HEK293 (cell line): ENCODE measurements around the gene ZNHIT2.

ENCODE experiments used
- CTCF ChIA-PET: fragments of 350-600 bp; formaldehyde crosslinking; extraction: SDS; loops from one replicate; lab custom pipeline; 2021; ENCODE audit warnings: antibody characterized with exemption; lab: Yijun Ruan, JAX
- POLR2A ChIA-PET: fragments of 300-600 bp; formaldehyde crosslinking; extraction: SDS; loops from one replicate; lab custom pipeline; 2020; ENCODE audit warnings: antibody characterized with exemption, inconsistent platforms; lab: Yijun Ruan, JAX
- H3K27ac ChIP-seq: fragments of 200-500 bp; sonication (Bioruptor generic); 2 replicates; pipeline ENCODE4 v1.5.1; 2014; ENCODE audit warnings: low read depth, low read length, control low read depth, inconsistent platforms; ENCODE audit errors: extremely low read depth
- H3K36me3 ChIP-seq, 2 experiments: fragments of 200-500 bp in 1 of 2; sonication (Bioruptor generic) in 1 of 2; 1 replicate in 1 of 2; 2 replicates in 1 of 2; pipeline ENCODE4 v1.5.1; 2014 to 2017; ENCODE audit warnings: inconsistent platforms in 2 of 2, low read length in 2 of 2; ENCODE audit not compliant: control insufficient read depth in 2 of 2, insufficient read depth in 1 of 2
- H3K4me1 ChIP-seq: fragments of 200-500 bp; sonication (Bioruptor generic); 2 replicates; pipeline ENCODE4 v1.5.1; 2014; ENCODE audit warnings: mild to moderate bottlenecking, low read length, inconsistent platforms; ENCODE audit not compliant: control insufficient read depth, insufficient read depth
- H3K4me3 ChIP-seq: 2 replicates; pipeline ENCODE4 v1.5.1; 2011; ENCODE audit warnings: low read depth, mild to moderate bottlenecking, control low read depth, low read length, moderate library complexity
- H3K9me3 ChIP-seq: fragments of 200-500 bp; sonication (Bioruptor generic); 2 replicates; pipeline ENCODE4 v1.5.1; 2014; ENCODE audit warnings: low read depth, low read length, inconsistent platforms; ENCODE audit not compliant: control insufficient read depth, insufficient read depth
- EGR2 ChIP-seq: fragments of 450-650 bp; formaldehyde crosslinking; IDR thresholded peaks from 2 replicates; pipeline ENCODE4 v1.5.1; 2016; ENCODE audit warnings: low read depth, missing biosample characterization, missing genetic modification characterization
- OVOL3 ChIP-seq: fragments of 450-650 bp; formaldehyde crosslinking; IDR thresholded peaks from 2 replicates; pipeline ENCODE4 v1.5.1; 2016; ENCODE audit warnings: missing biosample characterization, missing genetic modification characterization
- ZFHX2 ChIP-seq: fragments of 450-650 bp; formaldehyde crosslinking; conservative IDR thresholded peaks from 2 replicates; pipeline ENCODE4 v1.5.1; 2016; ENCODE audit warnings: missing biosample characterization, missing genetic modification characterization
- ZIC2 ChIP-seq: fragments of 450-650 bp; formaldehyde crosslinking; IDR thresholded peaks from 2 replicates; pipeline ENCODE4 v1.5.1; 2016; ENCODE audit warnings: missing biosample characterization, missing genetic modification characterization
- ZNF157 ChIP-seq: fragments of 450-650 bp; formaldehyde crosslinking; IDR thresholded peaks from 2 replicates; pipeline ENCODE4 v1.5.1; 2016; ENCODE audit warnings: missing biosample characterization, missing genetic modification characterization
- ZNF169 ChIP-seq: fragments of 450-650 bp; formaldehyde crosslinking; IDR thresholded peaks from 2 replicates; pipeline ENCODE4 v1.5.1; 2016; ENCODE audit warnings: missing biosample characterization, missing genetic modification characterization
- ZNF2 ChIP-seq: fragments of 450-650 bp; formaldehyde crosslinking; IDR thresholded peaks from 2 replicates; pipeline ENCODE4 v1.5.1; 2016; ENCODE audit warnings: missing biosample characterization, missing genetic modification characterization
- ZNF335 ChIP-seq: fragments of 450-650 bp; formaldehyde crosslinking; conservative IDR thresholded peaks from 2 replicates; pipeline ENCODE4 v1.5.1; 2016; ENCODE audit warnings: missing biosample characterization, missing genetic modification characterization
- ZNF37A ChIP-seq: fragments of 450-650 bp; IDR thresholded peaks from 2 replicates; pipeline ENCODE4 v1.5.1; 2018; ENCODE audit warnings: missing biosample characterization, missing genetic modification characterization
- ZNF544 ChIP-seq: fragments of 450-650 bp; formaldehyde crosslinking; IDR thresholded peaks from 2 replicates; pipeline ENCODE4 v1.5.0; 2017; ENCODE audit warnings: missing biosample characterization, missing genetic modification characterization
- ZNF560 ChIP-seq: fragments of 450-650 bp; formaldehyde crosslinking; IDR thresholded peaks from 2 replicates; pipeline ENCODE4 v1.5.1; 2017; ENCODE audit warnings: missing biosample characterization, missing genetic modification characterization, borderline replicate concordance
- ZNF610 ChIP-seq: fragments of 450-650 bp; formaldehyde crosslinking; IDR thresholded peaks from 2 replicates; pipeline ENCODE4 v1.5.1; 2016; ENCODE audit warnings: missing biosample characterization, missing genetic modification characterization, borderline replicate concordance
- ZNF664 ChIP-seq: fragments of 450-650 bp; formaldehyde crosslinking; IDR thresholded peaks from 2 replicates; pipeline ENCODE4 v1.5.1; 2016; ENCODE audit warnings: missing biosample characterization, missing genetic modification characterization
- ZNF747 ChIP-seq: fragments of 450-650 bp; formaldehyde crosslinking; IDR thresholded peaks from 2 replicates; pipeline ENCODE4 v1.5.1; 2016; ENCODE audit warnings: missing biosample characterization, missing genetic modification characterization
- ZNF830 ChIP-seq: fragments of 450-650 bp; IDR thresholded peaks from 2 replicates; pipeline ENCODE4 v1.5.0; 2018; ENCODE audit warnings: missing biosample characterization, missing genetic modification characterization, low read depth, mild to moderate bottlenecking, moderate library complexity
- ZNF843 ChIP-seq: fragments of 450-650 bp; formaldehyde crosslinking; IDR thresholded peaks from 2 replicates; pipeline ENCODE4 v1.5.1; 2016; ENCODE audit warnings: missing biosample characterization, missing genetic modification characterization
- TF ChIP-seq, protein P1 (sequence below): fragments of 450-650 bp; formaldehyde crosslinking; IDR thresholded peaks from 2 replicates; pipeline ENCODE4 v1.5.1; 2016; ENCODE audit warnings: missing biosample characterization, missing genetic modification characterization
- TF ChIP-seq, protein P2 (sequence below): fragments of 450-650 bp; formaldehyde crosslinking; optimal IDR thresholded peaks from 2 replicates; pipeline ENCODE3; 2016; ENCODE audit warnings: missing biosample characterization, mild to moderate bottlenecking, missing genetic modification characterization
- TF ChIP-seq, protein P3 (sequence below): fragments of 450-650 bp; formaldehyde crosslinking; IDR thresholded peaks from 2 replicates; pipeline ENCODE4 v1.5.1; 2016; ENCODE audit warnings: missing biosample characterization, missing genetic modification characterization
- TF ChIP-seq, protein P4 (sequence below): fragments of 450-650 bp; formaldehyde crosslinking; IDR thresholded peaks from 2 replicates; pipeline ENCODE4 v1.5.1; 2016; ENCODE audit warnings: missing biosample characterization, missing genetic modification characterization
- TF ChIP-seq, protein P5 (sequence below): fragments of 450-650 bp; formaldehyde crosslinking; IDR thresholded peaks from 2 replicates; pipeline ENCODE4 v1.5.1; 2016; ENCODE audit warnings: missing biosample characterization, missing genetic modification characterization, low read depth

The ZNHIT2 gene

DNA sequence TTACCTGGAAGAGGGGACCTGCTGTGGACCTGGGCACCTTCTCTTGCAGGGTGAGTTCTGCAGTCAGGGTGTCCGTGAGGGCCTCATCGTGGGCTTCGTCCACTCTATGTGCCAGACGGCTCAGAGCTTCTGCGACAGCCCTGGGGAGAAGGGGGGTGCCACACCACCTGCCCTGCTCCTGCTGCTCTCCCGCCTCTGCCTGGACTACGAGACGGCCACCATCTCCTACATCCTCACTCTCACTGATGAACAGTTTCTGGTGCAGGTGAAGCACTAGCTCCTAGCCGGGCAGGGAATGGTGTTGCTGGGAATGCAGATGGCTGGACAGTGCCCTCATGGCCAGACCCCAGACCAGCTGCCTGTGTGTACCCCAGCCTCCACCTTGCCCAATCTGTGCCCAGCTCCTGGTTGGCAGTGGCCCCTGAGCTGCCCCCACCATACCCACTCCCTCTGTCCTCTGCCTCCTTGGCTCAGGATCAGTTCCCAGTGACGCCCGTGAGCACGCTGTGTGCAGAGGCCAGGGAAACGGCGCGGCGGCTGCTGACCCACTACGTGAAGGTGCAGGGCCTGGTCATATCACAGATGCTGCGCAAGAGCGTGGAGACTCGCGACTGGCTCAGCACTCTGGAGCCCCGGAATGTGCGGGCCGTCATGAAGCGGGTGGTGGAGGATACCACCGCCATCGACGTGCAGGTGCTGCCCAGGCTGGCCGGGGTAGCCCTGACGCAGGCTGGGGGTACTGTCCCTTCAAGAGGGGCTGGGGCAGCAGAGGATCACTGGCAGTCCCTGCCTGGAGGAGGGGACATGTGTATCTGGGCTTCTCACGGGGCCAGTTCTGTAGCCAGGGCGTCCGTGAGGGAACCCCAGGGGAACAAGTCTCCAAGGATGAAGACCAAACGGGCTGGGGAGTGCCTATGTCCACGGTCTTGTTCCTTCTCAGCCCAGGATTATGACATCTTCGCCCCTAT lies 8.0 kb downstream of the ZNHIT2 start:
- H3K4me3 ChIP-seq: no peak overlapping the region
- no peak overlapping the region for H3K27ac ChIP-seq
- H3K36me3 ChIP-seq: peaks cover 0 to 42% of the 10 kb centered on the region in 2 experiments; a peak in 2 of 3 replicates
- no peaks in the 10 kb centered on the region for H3K9me3 ChIP-seq
- ChIA-PET CTCF (interaction anchor here (0.6 to 4.8 kb wide), 12 partner anchors 9 to 245 kb away, joined by 3 to 110 read pairs (median 5); partner anchors contain the start of genes FAU, MRPL49 and VPS51), POLR2A (interaction anchor here (0.6 to 5.0 kb wide), 8 partner anchors 10 to 331 kb away, joined by 3 to 57 read pairs (median 4); partner anchors contain the start of genes CDCA5, FAU, MRPL49 and SF1)
- H3K4me1 ChIP-seq: peaks cover 8% of the 10 kb centered on the region
- TF ChIP-seq, protein P1, sequence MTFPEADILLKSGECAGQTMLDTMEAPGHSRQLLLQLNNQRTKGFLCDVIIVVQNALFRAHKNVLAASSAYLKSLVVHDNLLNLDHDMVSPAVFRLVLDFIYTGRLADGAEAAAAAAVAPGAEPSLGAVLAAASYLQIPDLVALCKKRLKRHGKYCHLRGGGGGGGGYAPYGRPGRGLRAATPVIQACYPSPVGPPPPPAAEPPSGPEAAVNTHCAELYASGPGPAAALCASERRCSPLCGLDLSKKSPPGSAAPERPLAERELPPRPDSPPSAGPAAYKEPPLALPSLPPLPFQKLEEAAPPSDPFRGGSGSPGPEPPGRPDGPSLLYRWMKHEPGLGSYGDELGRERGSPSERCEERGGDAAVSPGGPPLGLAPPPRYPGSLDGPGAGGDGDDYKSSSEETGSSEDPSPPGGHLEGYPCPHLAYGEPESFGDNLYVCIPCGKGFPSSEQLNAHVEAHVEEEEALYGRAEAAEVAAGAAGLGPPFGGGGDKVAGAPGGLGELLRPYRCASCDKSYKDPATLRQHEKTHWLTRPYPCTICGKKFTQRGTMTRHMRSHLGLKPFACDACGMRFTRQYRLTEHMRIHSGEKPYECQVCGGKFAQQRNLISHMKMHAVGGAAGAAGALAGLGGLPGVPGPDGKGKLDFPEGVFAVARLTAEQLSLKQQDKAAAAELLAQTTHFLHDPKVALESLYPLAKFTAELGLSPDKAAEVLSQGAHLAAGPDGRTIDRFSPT (tag by site-specific recombination): 0 out of 2 replicates have a peak, but pooled peaks have one; percentile 42
- no peak for TF ChIP-seq ZFHX2
- TF ChIP-seq ZNF157 (tag by site-specific recombination): peak; percentile 67

DNA sequence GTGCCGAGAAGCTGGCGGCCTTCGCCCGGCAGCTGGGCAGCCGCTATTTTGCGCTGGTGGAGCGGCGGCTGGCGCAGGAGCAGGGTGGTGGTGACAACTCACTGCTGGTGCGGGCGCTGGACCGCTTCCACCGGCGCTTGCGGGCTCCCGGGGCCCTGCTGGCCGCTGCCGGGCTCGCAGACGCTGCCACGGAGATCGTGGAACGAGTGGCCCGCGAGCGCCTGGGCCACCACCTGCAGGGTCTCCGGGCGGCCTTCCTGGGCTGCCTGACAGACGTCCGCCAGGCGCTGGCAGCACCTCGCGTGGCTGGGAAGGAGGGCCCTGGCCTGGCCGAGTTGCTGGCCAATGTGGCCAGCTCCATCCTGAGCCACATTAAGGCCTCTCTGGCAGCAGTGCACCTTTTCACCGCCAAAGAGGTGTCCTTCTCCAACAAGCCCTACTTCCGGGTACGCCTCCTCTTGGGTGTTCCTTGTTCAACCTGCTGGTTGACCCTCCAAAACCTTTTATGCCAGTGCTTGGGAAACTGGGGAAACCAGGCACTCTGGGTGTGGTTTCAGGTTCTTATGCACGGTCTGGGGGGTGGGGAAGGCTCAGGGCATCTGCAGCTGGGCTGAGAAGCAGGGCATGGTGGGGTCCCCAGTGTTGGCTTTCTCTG lies 8.9 kb downstream of the ZNHIT2 start:
- Histone ChIP-seq H3K4me1 (peaks cover 14% of the 10 kb centered on the region), H3K4me3 (no peak overlapping the region), H3K9me3 (no peaks in the 10 kb centered on the region), H3K27ac (no peak overlapping the region), H3K36me3 (peaks cover 0 to 33% of the 10 kb centered on the region in 2 experiments; a peak in 2 of 3 replicates)
- CTCF ChIA-PET: interaction anchor here (0.6 to 4.4 kb wide), 5 partner anchors 9 to 245 kb away, joined by 3 to 37 read pairs (median 5); partner anchors contain the start of genes FAU, MRPL49 and ZNHIT2
- POLR2A ChIA-PET: interaction anchor here (0.8 to 1.3 kb wide), 2 partner anchors 12 to 14 kb away, joined by 3 to 5 read pairs; partner anchors contain the start of genes FAU, MRPL49 and VPS51
- no peak for TF ChIP-seq ZNF843 (tag by site-specific recombination)
- TF ChIP-seq, protein P2, sequence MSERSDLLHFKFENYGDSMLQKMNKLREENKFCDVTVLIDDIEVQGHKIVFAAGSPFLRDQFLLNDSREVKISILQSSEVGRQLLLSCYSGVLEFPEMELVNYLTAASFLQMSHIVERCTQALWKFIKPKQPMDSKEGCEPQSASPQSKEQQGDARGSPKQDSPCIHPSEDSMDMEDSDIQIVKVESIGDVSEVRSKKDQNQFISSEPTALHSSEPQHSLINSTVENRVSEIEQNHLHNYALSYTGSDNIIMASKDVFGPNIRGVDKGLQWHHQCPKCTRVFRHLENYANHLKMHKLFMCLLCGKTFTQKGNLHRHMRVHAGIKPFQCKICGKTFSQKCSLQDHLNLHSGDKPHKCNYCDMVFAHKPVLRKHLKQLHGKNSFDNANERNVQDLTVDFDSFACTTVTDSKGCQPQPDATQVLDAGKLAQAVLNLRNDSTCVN (tag by site-specific recombination): no peak
- TF ChIP-seq, protein P3, sequence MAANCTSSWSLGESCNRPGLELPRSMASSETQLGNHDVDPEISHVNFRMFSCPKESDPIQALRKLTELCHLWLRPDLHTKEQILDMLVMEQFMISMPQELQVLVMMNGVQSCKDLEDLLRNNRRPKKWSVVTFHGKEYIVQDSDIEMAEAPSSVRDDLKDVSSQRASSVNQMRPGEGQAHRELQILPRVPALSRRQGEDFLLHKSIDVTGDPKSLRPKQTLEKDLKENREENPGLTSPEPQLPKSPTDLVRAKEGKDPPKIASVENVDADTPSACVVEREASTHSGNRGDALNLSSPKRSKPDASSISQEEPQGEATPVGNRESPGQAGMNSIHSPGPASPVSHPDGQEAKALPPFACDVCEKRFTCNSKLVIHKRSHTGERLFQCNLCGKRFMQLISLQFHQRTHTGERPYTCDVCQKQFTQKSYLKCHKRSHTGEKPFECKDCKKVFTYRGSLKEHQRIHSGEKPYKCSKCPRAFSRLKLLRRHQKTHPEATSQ (tag by site-specific recombination): no peak
- TF ChIP-seq ZIC2: no peak
- no peak for TF ChIP-seq ZNF560 (tag by site-specific recombination)
- no peak for TF ChIP-seq ZNF830 (tag by site-specific recombination)
- no peak for TF ChIP-seq ZNF610 (tag by site-specific recombination)
- TF ChIP-seq, protein P4, sequence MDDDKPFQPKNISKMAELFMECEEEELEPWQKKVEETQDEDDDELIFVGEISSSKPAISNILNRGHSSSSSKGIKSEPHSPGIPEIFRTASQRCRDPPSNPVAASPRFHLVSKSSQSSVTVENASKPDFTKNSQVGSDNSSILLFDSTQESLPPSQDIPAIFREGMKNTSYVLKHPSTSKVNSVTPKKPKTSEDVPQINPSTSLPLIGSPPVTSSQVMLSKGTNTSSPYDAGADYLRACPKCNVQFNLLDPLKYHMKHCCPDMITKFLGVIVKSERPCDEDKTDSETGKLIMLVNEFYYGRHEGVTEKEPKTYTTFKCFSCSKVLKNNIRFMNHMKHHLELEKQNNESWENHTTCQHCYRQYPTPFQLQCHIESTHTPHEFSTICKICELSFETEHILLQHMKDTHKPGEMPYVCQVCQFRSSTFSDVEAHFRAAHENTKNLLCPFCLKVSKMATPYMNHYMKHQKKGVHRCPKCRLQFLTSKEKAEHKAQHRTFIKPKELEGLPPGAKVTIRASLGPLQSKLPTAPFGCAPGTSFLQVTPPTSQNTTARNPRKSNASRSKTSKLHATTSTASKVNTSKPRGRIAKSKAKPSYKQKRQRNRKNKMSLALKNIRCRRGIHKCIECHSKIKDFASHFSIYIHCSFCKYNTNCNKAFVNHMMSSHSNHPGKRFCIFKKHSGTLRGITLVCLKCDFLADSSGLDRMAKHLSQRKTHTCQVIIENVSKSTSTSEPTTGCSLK: no peak
- no peak for TF ChIP-seq EGR2 (tag by site-specific recombination)
- TF ChIP-seq, protein P5, sequence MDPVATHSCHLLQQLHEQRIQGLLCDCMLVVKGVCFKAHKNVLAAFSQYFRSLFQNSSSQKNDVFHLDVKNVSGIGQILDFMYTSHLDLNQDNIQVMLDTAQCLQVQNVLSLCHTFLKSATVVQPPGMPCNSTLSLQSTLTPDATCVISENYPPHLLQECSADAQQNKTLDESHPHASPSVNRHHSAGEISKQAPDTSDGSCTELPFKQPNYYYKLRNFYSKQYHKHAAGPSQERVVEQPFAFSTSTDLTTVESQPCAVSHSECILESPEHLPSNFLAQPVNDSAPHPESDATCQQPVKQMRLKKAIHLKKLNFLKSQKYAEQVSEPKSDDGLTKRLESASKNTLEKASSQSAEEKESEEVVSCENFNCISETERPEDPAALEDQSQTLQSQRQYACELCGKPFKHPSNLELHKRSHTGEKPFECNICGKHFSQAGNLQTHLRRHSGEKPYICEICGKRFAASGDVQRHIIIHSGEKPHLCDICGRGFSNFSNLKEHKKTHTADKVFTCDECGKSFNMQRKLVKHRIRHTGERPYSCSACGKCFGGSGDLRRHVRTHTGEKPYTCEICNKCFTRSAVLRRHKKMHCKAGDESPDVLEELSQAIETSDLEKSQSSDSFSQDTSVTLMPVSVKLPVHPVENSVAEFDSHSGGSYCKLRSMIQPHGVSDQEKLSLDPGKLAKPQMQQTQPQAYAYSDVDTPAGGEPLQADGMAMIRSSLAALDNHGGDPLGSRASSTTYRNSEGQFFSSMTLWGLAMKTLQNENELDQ: no peak
- TF ChIP-seq ZNF544 (tag by site-specific recombination): no peak
- no peak for TF ChIP-seq ZNF169 (tag by site-specific recombination)
- no peak for TF ChIP-seq ZFHX2
- no peak for TF ChIP-seq ZNF37A (tag by site-specific recombination)
- TF ChIP-seq ZNF335 (tag by site-specific recombination): no peak
- TF ChIP-seq ZNF664 (tag by site-specific recombination): no peak
- no peak for TF ChIP-seq ZNF747 (tag by site-specific recombination)
- TF ChIP-seq ZNF2 (tag by site-specific recombination): no peak
- no peak for TF ChIP-seq OVOL3
